NOMO-1 treated with DMSO at 0.1 percent for 48 hours (cell line): ENCODE measurements around the gene SLC6A19.
"Not testable (repeated sequence)": the region's sequence is repeated elsewhere in the genome, so short reads cannot be mapped to it uniquely, and the experiment has no call there.

Experiments used
- DNase-seq: peaks from one replicate; lab custom pipeline; 2025; ENCODE audit not compliant: unreplicated experiment; lab: John Stamatoyannopoulos, UW

SLC6A19 gene

GRCh38 chr5:1220351-1220750 lies 19.0 kb downstream of the SLC6A19 start:
- DNase-seq = no peak

DNA sequence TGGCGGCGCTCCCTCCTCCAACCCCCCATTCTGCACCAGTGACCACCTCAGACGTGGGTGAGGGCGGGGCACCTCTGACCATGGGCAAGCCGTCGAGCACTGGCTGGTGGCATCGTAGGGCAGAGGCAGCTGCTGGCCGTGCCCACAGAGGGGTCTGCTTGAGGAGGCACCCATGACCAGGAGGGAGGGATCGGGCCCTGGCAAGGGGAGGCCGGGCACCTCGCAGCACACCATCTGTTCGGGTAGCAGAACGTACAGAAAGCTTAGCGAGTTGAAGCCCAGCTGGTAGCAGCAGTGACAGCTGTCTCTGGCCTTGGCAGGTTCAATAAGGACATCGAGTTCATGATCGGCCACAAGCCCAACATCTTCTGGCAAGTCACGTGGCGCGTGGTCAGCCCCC lies 19.4 kb downstream of the SLC6A19 start:
- no peak for DNase-seq

DNA sequence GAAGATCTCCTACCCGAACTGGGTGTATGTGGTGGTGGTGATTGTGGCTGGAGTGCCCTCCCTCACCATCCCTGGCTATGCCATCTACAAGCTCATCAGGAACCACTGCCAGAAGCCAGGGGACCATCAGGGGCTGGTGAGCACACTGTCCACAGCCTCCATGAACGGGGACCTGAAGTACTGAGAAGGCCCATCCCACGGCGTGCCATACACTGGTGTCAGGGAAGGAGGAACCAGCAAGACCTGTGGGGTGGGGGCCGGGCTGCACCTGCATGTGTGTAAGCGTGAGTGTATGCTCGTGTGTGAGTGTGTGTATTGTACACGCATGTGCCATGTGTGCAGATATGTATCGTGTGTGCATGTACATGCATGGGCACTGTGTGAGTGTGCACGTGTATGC lies 20.3 kb downstream of the SLC6A19 start:
- DNase-seq = no peak

GRCh38 chr5:1222147-1222546 lies 20.8 kb downstream of the SLC6A19 start:
- no peak for DNase-seq

- no peak for DNase-seq
Observed at GRCh38 chr5:1222621-1223277, 21.4 kb downstream of the SLC6A19 start.

DNA sequence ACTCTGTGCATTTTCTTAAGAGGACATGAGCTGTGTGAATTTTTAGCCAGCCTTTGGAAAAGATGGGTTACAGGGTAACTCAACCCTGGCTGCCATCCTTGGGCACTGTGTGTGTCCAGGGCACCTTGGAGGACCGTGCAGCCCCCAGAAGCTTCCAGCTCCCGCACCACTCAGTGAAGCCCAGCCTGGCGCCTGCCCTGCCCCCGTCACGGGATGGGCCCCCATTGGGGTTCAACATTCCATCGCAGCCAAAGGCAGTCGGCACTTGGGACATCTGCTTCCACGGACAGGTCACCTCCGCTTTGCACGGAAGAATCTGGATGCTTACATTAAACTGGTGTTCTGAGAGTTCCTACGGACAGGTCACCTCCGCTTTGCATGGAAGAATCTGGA lies 21.9 kb downstream of the SLC6A19 start:
- DNase-seq = no peak

GRCh38 chr5:1224631-1225030 lies 23.2 kb downstream of the SLC6A19 start:
- DNase-seq = no peak

DNA sequence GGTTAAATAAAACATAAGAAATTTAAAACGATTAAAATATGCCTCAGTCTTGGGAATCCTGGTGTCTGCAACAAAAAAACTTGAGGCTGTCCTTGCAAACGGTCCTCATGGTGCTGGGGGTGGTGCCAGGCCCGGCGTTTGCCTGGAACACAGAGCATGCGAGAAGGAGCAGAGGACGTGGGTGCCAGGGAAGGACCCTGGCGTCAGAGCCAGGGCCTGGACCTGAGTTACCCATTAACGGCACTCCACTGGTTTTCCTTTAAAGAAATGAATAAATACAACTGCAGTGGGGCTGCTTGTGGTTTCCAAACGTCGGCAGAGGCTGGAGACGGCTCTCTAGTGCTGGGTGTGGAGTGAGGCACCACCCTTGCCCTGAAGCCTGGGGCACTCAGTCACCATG lies 23.7 kb downstream of the SLC6A19 start, which contains the start of gene SLC6A18:
TSS of gene SLC6A18 (plus strand) at position 301 of the 400 bp plus-strand sequence. CDS start at position 398, 97 bp downstream.
- DNase-seq = no peak

- no peak for DNase-seq
Observed at GRCh38 chr5:1226231-1226630, 24.8 kb downstream of the SLC6A19 start.

DNA sequence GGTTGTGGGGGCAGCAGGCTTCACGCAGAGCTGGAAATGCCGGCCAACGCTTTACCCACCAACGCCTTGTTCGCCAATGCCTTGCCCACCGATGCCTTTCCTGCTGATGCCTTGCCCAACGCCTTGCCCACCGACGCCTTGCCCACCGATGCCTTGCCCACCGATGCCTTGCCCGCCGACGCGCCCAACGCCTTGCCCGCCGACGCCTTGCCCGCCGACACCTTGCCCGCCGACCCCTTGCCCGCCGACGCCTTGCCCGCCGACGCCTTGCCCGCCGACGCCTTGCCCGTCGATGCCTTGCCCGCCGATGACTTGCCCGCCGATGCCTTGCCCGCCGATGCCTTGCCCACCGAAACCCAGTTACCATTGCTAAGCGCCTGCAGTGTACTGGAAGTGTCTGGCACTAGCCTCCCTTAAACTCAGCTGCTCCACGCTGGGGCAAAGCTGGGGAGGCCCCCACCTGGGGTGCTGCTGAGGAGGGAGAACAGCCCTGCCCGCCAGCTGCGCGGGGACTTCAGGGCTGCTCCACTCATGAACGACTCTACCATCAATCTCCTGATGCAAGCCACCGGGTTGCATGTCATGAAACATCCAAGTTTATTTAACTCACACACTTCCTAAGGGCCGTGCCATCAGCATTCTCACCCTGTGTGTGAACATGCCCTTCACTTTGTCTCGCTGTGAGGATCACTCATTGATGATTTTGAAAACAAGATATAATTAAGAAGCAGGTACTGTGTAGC lies 25.6 kb downstream of the SLC6A19 start:
- DNase-seq = no peak

- DNase-seq = peak; percentile 30
Observed at GRCh38 chr5:1227667-1228066, 26.3 kb downstream of the SLC6A19 start.

DNA sequence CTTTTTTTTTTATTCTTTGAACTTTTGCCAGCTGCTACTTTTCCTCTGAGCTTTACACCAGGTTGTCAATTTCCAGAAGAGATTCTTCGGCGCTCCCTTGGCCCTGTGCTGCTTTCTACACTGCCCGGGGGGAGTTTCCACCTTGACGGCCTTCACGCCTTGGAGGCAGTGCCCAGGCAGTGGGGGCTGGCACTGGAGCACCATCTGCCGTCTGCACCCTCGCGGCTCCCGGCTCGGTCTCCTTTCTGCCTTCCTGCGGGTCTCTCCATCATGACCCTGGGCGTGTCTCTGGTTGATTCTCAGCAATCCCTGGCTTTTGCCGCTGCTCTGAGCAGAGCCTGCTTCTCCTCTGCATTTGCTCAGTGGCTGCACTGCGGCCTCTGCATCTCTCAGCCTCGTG lies 26.7 kb downstream of the SLC6A19 start:
- DNase-seq = no peak

DNA sequence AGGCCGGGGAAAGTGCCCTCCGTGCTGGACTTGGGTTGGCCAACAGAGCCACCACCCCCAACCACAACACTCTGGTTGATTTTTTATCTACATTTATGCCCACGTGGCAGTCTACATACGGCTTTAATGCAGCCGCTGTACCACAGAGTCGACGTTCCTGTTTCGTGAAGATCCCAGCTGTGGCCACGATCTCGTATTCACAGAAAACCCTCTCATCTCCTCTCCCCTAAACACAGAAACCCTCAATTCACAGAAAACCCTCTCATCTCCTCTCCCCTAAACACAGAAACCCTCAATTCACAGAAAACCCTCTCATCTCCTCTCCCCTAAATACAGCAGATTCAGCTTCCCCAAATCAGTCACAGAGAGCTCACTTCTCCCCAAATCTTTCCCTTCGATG lies 27.6 kb downstream of the SLC6A19 start:
- DNase-seq = not testable (repeated sequence)

DNA sequence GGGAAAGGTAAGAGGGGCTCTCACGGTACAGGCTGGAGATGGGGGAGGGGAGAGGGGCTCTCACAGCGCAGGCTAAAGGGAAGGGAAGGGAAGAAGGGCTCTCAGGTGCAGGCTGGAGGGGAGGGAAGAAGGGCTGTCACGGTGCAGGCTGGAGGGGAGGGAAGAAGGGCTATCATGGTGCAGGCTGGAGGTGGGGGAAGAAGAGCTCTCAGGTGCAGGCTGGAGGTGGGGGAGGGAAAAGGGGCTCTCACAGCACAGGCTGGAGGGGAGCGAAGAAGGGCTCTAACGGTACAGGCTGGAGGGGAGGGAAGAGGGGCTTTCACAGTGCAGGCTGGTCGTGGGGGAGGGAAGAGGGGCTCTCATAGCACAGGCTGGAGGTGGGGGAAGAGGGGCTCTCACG lies 28.4 kb downstream of the SLC6A19 start:
- no peak for DNase-seq

GRCh38 chr5:1230551-1230950 lies 29.2 kb downstream of the SLC6A19 start:
- no peak for DNase-seq

DNA sequence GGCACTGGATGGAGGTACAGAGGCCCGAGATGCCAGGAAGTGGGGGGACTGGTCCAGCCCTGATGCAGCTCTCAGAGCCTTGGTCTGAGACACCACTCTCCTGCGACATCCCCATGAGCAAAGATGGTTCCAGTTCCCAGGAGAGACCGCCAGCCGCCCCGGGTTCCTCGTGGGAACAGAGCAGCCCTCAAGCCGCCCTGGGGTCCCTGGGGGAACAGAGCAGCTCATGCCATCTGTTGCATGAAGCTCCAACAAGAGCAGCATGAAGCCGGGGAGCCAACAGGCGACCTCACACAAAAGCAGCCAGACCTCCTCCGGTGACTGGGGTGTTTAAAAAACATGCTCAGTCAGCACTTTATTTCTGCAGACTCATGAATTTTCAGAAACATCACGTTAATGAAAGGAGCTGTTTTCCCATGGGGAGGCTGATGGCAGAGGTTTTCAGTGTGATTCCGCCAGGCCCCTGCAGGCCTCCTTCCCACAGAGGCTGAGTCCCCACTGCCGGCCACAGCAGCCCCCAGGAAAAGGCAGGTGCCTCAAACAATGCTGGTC lies 30.0 kb downstream of the SLC6A19 start:
- no peak for DNase-seq

- no peak for DNase-seq
Observed at GRCh38 chr5:1232780-1233179, 31.4 kb downstream of the SLC6A19 start.

- no peak for DNase-seq
Observed at GRCh38 chr5:1235379-1235778, 34.0 kb downstream of the SLC6A19 start.

DNA sequence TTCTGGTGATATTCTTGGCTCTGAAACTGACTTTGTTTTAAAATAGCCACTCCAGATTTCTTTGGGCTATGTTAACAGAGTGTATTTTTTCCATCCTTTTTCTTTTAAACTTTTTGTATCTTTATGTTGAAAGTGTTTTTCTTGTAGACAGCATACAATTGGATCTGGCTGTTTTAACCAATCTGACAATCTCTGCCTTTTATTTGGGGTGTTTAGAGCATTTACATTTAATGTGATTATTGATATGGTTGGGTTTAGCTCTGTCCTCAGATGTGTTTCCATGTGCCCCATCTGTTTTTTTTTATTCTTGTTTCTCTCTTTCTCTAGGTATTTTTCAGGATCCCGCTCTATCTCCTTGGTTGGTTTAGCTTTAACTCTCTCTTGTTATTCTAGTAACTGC lies 34.4 kb downstream of the SLC6A19 start:
- DNase-seq = no peak

- no peak for DNase-seq
Observed at GRCh38 chr5:1239505-1240251, 38.3 kb downstream of the SLC6A19 start.

DNA sequence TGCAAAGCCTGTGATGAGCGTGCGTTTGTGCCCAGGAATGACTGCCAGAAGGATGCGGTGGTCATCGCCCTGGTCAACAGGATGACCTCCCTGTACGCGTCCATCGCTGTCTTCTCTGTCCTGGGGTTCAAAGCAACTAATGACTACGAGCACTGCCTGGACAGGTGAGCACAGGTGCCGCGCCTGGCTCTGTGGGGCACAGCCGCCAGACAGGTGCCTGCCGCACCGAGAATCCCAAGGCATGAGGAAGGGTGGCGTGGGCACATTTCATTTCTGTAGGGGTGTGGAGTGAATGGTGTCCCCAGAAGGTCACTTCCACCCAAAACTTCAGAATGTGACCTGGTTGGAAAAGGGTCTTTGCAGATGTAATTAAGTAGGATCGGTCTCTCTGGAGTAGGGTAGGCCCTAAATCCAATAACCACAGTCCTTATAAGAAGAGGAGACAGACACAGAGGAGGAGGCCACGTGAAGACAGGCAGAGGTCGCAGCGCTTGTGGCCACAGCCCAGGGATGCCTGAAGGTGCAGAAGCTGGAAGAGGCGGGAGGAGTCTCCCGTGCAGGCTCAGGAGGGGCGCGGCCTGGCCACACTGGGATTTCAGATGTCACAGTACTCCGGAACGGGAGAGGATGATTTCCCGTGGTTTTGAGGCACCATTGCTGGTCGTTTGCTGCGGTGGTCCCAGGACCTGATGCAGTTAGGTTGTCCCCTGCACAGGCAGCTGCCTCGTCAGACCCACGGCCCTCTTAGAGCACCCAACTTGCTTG lies 39.3 kb downstream of the SLC6A19 start:
- no peak for DNase-seq
